Sigmoid colon (tissue), 4 donors: ENCODE results near the gene ESYT2.

Experiments
- EP300 ChIP-seq, 4 donors: sonication (generic); formaldehyde crosslinking; IDR thresholded peaks; one replicate each; pipeline ENCODE4 v1.6.1; 2017; ENCODE audit warnings: antibody characterized with exemption in 4 of 4
- TF ChIP-seq, protein P1 (sequence below), 4 experiments: fragments of 450-650 bp in 3 of 4; fragments of 200-600 bp in 1 of 4; IDR thresholded peaks; one replicate each; pipeline ENCODE4 v1.5.1; 2016 to 2019; ENCODE audit warnings: antibody characterized with exemption in 4 of 4, mild to moderate bottlenecking in 3 of 4, moderate library complexity in 2 of 4

DNA sequence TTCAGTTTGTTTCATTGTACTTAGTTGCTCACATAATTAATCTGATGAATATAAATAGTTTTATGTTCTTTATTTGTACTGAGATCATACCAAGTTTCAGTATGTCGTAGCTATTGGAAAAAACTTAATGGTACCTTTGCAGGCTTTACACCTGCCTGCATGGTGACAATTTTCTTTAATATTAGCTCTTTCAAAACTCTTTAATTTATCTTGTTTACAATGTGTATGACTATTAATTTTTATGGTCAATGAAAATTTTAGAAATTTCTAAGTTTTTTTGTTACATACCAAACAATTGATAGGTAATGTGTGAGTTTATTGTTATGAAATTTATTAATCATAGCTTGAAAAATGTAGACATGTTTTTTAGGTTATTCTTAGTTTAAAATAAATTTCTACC, 31.1 kb upstream of the ESYT2 start:
- TF ChIP-seq, protein P1, sequence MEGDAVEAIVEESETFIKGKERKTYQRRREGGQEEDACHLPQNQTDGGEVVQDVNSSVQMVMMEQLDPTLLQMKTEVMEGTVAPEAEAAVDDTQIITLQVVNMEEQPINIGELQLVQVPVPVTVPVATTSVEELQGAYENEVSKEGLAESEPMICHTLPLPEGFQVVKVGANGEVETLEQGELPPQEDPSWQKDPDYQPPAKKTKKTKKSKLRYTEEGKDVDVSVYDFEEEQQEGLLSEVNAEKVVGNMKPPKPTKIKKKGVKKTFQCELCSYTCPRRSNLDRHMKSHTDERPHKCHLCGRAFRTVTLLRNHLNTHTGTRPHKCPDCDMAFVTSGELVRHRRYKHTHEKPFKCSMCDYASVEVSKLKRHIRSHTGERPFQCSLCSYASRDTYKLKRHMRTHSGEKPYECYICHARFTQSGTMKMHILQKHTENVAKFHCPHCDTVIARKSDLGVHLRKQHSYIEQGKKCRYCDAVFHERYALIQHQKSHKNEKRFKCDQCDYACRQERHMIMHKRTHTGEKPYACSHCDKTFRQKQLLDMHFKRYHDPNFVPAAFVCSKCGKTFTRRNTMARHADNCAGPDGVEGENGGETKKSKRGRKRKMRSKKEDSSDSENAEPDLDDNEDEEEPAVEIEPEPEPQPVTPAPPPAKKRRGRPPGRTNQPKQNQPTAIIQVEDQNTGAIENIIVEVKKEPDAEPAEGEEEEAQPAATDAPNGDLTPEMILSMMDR (IDR thresholded peaks at IDR 0.05), result no peak
- no peak for TF ChIP-seq EP300 (IDR thresholded peaks at IDR 0.05)
